ENCODE measurements around the gene ETV7. TPM values are rescaled to one million over a fixed set of nuclear protein-coding genes. Genes with fewer than 3 reads are reported as not detected.
"Not testable (repeated sequence)": the region's sequence is repeated elsewhere in the genome, so short reads cannot be mapped to it uniquely, and the experiment has no call there.

Gene ETV7
- polyA plus RNA-seq, 3 donors: 0.10 to 0.44 TPM; not detected in 1

DNA sequence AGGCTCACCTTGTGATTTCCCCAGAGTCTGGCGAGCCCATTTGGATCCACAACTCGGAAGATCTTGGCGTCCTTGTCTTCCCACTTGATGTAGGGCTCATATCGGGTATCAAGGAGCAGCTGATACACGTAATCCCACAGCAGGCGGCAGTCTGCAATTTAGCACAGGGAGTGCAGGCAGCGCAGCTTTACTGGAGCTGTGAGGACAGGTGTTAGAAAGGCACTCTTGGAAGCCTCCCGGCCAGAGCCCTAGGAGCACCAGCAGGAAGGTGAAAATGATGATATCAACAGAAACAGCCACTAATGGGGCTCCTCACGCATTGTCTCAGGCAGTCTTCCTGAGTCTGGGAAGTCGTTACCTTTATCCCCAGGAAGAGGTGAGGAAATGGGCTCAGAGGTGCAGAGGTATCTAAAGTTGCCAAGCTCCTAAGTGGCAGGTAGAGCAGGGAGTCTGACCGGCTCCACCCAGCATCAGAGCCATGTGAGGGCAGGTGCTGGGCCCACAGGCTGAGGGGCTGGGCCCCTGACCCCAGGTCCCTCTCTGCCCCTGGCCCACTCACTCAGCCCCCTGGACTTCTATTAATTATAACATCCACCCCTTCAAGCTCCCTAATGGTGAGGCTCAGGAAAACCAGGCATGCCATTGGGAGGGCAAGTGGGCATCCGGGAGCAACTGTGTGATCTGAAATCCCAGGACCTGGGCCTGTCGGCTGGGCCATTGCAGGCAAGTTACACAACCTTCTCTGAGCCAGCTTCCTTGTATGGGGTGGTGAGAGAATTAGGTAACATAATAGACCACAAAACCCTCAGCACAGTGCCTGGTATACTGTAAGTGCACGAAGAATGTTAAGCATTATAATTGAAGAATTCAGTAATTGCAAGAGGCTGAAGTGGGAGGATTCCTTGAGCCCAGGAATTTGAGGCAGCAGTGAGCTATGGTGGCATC lies 18.3 kb downstream of the ETV7 start:
- DNase-seq (ENCODE audit: extremely low read depth in 1 of 11, low read depth in 9 of 11, low spot score in 4 of 11): no peak

DNA sequence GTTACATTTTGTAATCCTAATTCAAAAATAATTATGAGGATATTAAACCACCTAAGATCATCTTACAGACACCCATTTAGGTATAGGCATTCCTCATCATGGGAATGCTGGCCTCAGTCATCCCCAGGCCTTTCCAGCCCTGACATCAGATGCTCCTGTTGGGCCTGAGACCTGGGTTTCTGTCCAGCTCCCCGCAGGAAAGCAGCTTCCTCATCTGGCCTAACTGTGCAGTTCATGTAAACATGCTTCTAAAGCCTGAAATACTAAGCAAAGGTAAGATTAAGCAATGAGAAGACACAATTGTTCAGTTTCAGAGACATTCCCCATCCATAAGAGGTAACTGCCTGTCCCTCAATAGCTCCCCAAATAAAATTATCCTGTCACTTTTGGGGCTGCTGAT lies 19.0 kb downstream of the ETV7 start:
- no peak for DNase-seq (ENCODE audit: extremely low read depth in 1 of 11, low read depth in 9 of 11, low spot score in 4 of 11)

- DNase-seq (ENCODE audit: extremely low read depth in 1 of 11, low read depth in 9 of 11, low spot score in 4 of 11): no peak
Measured at GRCh38 chr6:36367743-36368142, 19.7 kb downstream of the ETV7 start.

DNA sequence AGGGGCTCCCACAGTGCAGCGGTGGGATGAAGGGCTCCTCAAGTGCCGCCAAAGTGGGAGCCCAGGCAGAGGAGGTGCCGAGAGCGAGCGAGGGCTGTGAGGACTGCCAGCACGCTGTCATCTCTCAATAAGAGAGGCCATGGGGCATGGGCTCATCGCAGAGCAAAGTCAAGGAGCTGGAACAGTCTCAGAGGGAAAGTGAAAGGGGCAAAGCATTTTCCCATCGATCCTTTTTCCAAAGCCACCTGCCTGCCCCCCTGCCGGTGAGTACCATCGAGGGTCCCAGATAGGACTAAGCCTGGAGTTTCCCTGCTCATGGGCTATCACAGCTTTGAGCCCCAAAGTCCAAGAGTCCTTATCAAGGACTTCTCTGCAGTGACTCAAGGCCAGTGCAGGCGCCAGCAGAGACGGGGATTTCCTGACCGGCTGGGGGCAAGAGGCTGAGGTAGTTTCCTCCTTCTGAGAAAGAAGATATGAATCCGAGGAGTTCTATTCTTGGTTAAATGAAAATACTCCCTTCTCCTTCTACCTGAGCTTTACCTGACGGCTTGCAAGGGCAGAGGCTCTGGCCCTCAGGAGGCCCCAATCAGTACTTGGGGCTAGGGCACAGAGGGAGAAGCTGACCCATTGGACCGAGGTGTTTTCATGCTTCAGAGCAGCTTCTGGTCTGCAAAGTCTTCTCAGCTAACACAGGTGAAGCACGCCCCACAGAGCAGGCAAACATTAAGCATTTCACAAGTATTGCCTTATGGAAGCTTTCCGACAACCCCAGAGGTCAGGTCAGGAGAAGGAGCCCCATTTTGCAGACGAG lies 22.6 kb downstream of the ETV7 start:
- DNase-seq (ENCODE audit: extremely low read depth in 1 of 11, low read depth in 9 of 11, low spot score in 4 of 11): no peak

DNA sequence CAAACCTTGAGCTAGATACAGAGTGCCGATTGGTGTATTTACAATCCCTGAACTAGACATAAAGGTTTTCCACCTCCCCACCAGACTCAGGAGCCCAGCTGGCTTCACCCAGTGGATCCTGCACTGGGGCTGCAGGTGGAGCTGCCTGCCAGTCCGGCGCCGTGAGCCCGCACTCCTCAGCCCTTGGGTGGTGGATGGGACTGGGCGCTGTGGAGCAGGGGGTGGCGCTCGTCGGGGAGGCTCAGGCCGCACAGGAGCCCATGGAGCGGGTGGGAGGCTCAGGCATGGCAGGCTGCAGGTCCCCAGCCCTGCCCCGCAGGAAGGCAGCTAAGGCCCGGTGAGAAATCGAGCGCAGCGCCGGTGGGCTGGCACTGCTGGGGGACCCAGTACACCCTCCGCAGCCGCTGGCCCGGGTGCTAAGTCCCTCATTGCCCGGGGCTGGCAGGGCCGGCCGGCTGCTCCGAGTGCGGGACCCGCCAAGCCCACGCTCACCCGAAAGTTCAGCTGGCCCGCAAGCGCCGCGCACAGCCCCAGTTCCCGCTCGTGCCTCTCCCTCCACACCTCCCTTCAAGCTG lies 23.3 kb downstream of the ETV7 start:
- not testable (repeated sequence) for DNase-seq (ENCODE audit: extremely low read depth in 1 of 11, low read depth in 9 of 11, low spot score in 4 of 11)

DNA sequence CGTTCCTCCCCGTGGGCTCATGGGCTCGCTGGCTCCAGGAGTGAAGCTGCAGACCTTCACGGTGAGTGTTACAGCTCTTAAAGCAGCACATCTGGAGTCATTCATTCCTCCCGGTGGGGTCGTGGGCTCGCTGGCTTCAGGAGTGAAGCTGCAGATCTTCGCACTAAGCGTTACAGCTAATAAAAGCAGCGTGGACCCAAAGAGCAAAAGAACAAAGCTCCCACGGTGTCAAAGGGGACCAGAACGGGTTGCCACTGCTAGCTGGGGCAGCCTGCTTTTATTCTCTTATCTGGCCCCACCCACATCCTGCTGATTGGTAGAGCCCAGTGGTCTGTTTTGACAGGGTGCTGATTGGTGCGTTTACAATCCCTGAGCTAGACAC lies 24.1 kb downstream of the ETV7 start:
- DNase-seq (ENCODE audit: extremely low read depth in 1 of 11, low read depth in 9 of 11, low spot score in 4 of 11): not testable (repeated sequence)

DNA sequence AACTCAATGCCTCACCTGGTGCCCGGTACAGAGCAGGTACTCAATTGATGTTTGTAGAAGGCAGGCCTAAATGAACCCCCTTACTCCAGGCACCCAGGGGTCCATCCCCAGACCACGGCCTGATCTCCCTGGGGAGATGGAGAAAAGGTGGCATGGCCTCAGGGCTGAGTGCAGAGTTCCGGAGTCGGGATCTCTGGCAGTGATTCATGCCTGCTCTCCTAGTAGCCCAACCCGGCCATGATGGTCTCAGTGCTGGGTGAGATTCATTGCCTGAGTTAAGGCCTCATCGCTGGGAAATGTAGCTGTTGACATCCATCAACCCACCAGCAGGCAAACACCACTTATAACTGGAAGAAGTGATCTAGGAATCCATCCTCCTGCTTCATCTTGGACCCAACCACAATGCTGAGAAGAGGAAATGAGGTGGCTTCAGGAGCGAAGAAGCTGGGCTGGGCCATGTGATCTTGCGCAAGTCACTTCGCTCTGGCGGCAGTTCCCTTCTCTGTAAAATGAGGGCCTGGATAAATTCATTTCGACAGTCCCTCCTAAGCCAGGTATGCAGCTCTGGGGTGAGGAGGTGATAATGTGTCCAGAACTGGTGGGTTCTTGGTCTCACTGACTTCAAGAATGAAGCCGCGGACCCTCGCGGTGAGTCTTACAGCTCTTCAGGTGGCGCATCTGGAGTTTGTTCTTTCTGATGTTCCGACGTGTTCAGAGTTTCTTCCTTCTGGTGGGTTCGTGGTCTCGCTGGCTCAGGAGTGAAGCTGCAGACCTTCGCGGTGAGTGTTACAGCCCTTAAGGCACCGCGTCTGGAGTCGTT lies 24.7 kb downstream of the ETV7 start:
- DNase-seq (ENCODE audit: extremely low read depth in 1 of 11, low read depth in 9 of 11, low spot score in 4 of 11): no peak

- DNase-seq (ENCODE audit: extremely low read depth in 1 of 11, low read depth in 9 of 11, low spot score in 4 of 11): no peak
Measured at GRCh38 chr6:36361071-36361470, 26.4 kb downstream of the ETV7 start.

GRCh38 chr6:36360241-36361054 lies 27.0 kb downstream of the ETV7 start:
- peak; percentile 52 to 83 (median 72) for DNase-seq (ENCODE audit: extremely low read depth in 1 of 11, low read depth in 9 of 11, low spot score in 4 of 11)

DNA sequence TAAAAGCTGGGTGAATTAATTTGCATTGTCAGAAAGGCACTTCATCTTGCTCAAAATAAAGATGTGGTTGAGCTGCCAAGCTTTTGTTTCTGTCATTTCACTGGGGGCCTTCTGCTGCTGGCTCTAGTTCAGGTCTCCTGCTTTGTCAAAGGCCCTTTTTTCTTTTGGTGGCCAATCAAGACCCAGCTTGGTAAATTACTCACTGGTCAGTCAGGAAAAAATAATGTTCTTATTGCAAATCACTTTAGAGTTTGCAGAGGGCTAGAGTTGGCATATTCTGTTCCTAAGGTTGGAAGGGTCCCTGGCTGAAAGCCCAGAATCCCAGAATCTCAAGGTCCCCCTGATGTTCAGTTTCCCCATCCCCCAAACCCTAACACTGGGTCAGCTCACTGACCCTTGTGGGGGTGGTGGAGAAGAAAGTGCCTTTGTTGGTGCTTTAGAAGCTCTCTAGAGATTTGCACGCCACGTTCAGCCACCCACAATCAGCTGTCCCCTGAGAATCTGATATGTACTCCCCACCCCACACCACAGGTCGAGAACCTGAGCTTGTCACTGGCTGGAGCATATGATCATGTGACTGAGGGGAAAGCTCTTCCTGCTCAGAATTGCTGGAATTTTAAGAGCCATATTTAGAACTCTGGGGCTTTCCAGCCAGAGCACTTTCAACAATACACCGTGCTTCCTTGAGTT lies 29.1 kb downstream of the ETV7 start:
- DNase-seq (ENCODE audit: extremely low read depth in 1 of 11, low read depth in 9 of 11, low spot score in 4 of 11): no peak

DNA sequence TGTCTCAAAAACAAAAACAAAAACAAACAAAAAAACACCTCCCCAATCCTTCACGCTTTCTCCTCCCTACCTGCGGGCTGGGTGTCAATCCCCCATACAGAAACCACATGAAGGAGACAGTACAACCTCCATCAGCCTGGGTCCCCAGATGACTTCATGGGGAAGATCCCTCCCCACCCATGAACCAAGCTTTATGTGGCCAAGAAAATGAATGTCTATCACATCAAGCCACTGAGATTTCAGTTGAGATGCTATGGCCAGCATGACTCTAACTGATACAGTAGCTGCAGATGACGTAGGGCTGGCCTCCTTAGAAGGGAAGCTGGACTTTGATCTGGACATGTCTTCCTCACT lies 29.6 kb downstream of the ETV7 start:
- no peak for DNase-seq (ENCODE audit: extremely low read depth in 1 of 11, low read depth in 9 of 11, low spot score in 4 of 11)

- no peak for DNase-seq (ENCODE audit: extremely low read depth in 1 of 11, low read depth in 9 of 11, low spot score in 4 of 11)
Measured at GRCh38 chr6:36355819-36356218, 31.6 kb downstream of the ETV7 start.

DNA sequence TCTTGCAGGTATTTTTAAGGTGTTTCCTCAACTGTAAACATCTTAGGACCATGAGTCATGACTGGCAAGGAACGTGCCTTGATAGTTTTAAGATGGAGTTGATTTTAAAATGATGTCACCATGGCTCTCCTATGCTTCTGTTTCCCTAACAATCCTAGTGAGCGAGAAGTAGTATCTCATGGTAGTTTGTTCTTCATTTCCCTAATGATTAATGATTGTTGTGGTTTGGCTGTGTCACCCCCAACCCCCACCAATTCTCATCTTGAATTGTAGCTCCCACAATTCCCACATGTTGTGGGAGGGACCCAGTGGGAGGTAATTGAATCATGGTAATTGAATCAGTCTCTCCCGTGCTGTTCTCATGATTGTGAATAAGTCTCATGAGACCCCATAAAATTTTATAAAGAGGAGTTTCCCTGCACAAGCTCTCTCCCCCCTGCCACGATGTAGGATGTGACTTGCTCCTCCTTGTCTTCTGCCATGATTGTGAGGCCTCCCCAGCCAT lies 34.0 kb downstream of the ETV7 start:
- DNase-seq (ENCODE audit: extremely low read depth in 1 of 11, low read depth in 9 of 11, low spot score in 4 of 11): no peak

DNA sequence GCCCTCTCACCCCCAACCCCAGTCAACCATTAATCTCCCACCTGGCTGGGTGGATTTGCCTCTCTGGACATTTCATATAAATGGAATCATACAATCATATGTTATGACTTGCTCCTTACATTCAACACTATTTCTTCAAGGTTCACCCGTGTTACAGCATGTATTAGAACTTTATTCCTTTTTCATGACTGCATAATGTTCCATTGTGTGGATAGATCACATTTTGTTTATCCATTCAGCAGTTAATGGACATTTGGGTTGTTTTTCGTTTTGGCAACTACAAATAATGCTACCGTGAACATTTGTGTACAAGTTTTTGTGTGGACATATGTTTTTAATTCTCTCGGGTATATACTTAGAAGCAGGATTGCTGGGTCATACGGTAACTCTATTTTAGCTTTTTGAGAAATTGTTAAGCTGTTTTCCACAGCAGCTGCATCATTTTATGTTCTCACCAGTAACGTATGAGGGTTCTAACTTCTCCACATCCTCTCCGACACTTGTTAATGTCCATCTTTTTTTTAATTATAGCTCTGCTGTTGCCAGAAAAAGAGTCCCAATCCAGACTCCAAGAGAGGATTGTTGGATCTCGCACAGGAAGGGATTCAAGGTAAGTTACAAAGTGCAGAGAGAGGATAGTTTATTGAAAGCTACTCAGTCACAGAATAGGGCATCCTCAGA lies 34.9 kb downstream of the ETV7 start:
- DNase-seq (ENCODE audit: extremely low read depth in 1 of 11, low read depth in 9 of 11, low spot score in 4 of 11): no peak

- DNase-seq (ENCODE audit: extremely low read depth in 1 of 11, low read depth in 9 of 11, low spot score in 4 of 11): no peak
Measured at GRCh38 chr6:36350681-36351571, 36.5 kb downstream of the ETV7 start.

DNA sequence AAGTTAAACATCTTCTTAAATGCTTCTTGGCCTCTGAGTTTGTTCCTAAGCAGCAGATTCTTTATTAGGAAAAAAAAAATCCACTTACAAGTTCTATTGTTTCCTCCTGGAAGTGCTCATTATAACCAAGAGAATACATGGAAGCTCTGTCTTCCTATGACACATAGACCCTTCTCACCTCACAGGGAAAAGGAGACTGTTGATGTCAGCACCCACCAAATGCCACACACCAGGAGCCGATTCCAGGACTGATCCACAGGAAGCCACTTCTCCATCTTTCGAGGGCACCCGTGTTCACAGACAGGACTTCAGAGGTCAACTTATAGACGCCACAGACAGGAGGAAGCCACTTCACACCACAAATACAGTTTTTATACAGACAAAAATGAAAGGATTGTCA lies 37.4 kb downstream of the ETV7 start:
- no peak for DNase-seq (ENCODE audit: extremely low read depth in 1 of 11, low read depth in 9 of 11, low spot score in 4 of 11)
